Neural cell (in vitro differentiated cells): ENCODE data around the gene ALDH16A1. TPM values are rescaled to one million over a fixed set of nuclear protein-coding genes. Genes with fewer than 3 reads are reported as not detected.
A peak's percentile ranks its signal among the peaks of the same experiment; 100 is the strongest.

Source experiments
- H2AFZ ChIP-seq: fragments of 200-600, 300-800 bp; sonication (generic), shearing (Covaris generic); 2 replicates; pipeline ENCODE4 v1.6.0; 2014; ENCODE audit warnings: low read depth, mild to moderate bottlenecking, antibody characterized with exemption, low read length, moderate library complexity
- H3F3A ChIP-seq: fragments of 200-600 bp; shearing (Covaris generic); 2 replicates; pipeline ENCODE4 v1.6.1; 2016; ENCODE audit warnings: mild to moderate bottlenecking, moderate library complexity, mixed read lengths, antibody characterized with exemption, low read length; ENCODE audit not compliant: insufficient read depth, poor library complexity, severe bottlenecking
- H3K27ac ChIP-seq: fragments of 200-600, 300-800 bp; sonication (generic), shearing (Covaris generic); 2 replicates; pipeline ENCODE4 v1.5.1; 2014; ENCODE audit warnings: mild to moderate bottlenecking, low read length, moderate library complexity
- H3K27me3 ChIP-seq: fragments of 300-800, 200-600 bp; sonication (generic), shearing (Covaris generic); 2 replicates; pipeline ENCODE4 v1.6.0; 2014; ENCODE audit warnings: mild to moderate bottlenecking, low read depth, low read length, moderate library complexity; ENCODE audit not compliant: insufficient read depth
- H3K36me3 ChIP-seq: fragments of 300-800, 200-600 bp; sonication (generic), shearing (Covaris generic); 2 replicates; pipeline ENCODE4 v1.5.1; 2014; ENCODE audit warnings: mild to moderate bottlenecking, antibody characterized with exemption, low read length, moderate library complexity; ENCODE audit not compliant: insufficient read depth
- H3K4me2 ChIP-seq: fragments of 300-800, 200-600 bp; sonication (generic), shearing (Covaris generic); 2 replicates; pipeline ENCODE4 v1.6.0; 2014; ENCODE audit warnings: mild to moderate bottlenecking, low read length
- H3K4me3 ChIP-seq: fragments of 300-800, 200-600 bp; sonication (generic), shearing (Covaris generic); 2 replicates; pipeline ENCODE4 v1.5.1; 2014; ENCODE audit warnings: mild to moderate bottlenecking, low read length, moderate library complexity
- H3K79me2 ChIP-seq: fragments of 200-600 bp; shearing (Covaris generic); replicated peaks from 2 replicates; pipeline ENCODE4 v1.6.0; 2014; ENCODE audit warnings: mild to moderate bottlenecking, low read length, moderate library complexity; ENCODE audit not compliant: insufficient read depth
- H3K9ac ChIP-seq: fragments of 300-800, 200-600 bp; sonication (generic), shearing (Covaris generic); 2 replicates; pipeline ENCODE4 v1.6.1; 2016; ENCODE audit warnings: mild to moderate bottlenecking, low read length, mixed read lengths
- H3K9me2 ChIP-seq: fragments of 200-600 bp; shearing (Covaris generic); 2 replicates; pipeline ENCODE4 v1.6.1; 2016; ENCODE audit warnings: mild to moderate bottlenecking, low read length, mixed read lengths; ENCODE audit not compliant: insufficient read depth
- H3K9me3 ChIP-seq: fragments of 200-600, 300-800 bp; sonication (generic), shearing (Covaris generic); 2 replicates; pipeline ENCODE4 v1.6.1; 2016; ENCODE audit warnings: mild to moderate bottlenecking, mixed run types, low read length, moderate library complexity, mixed read lengths
- H4K20me1 ChIP-seq: fragments of 200-600 bp; shearing (Covaris generic); 2 replicates; pipeline ENCODE4 v1.6.1; 2016; ENCODE audit warnings: mild to moderate bottlenecking, mixed run types; ENCODE audit not compliant: insufficient read depth
- EP300 ChIP-seq: fragments of 450-650 bp; conservative IDR thresholded peaks from 2 replicates; pipeline ENCODE4 v1.6.1; 2014; ENCODE audit warnings: antibody characterized with exemption, mild to moderate bottlenecking, moderate library complexity; ENCODE audit not compliant: poor library complexity, severe bottlenecking
- EZH2 ChIP-seq: fragments of 200-600, 300-800 bp; shearing (Covaris generic), sonication (generic); IDR thresholded peaks from 2 replicates; pipeline ENCODE4 v1.6.1; 2014; ENCODE audit warnings: antibody characterized with exemption, low read length, borderline replicate concordance, mild to moderate bottlenecking; ENCODE audit not compliant: insufficient read depth, poor library complexity, severe bottlenecking
- MXI1 ChIP-seq: fragments of 450-650 bp; conservative IDR thresholded peaks from 2 replicates; pipeline ENCODE4 v1.6.1; 2014; ENCODE audit warnings: antibody characterized with exemption, mild to moderate bottlenecking; ENCODE audit not compliant: poor library complexity, severe bottlenecking
- POLR2AphosphoS5 ChIP-seq: IDR thresholded peaks from 2 replicates; pipeline ENCODE4 v1.6.1; 2012
- RAD21 ChIP-seq: fragments of 450-650 bp; conservative IDR thresholded peaks from 2 replicates; pipeline ENCODE4 v1.6.1; 2014; ENCODE audit warnings: antibody characterized with exemption, mild to moderate bottlenecking, moderate library complexity
- REST ChIP-seq: IDR thresholded peaks from 2 replicates; pipeline ENCODE4 v1.6.1; 2012; ENCODE audit warnings: borderline replicate concordance
- SMC3 ChIP-seq: fragments of 450-650 bp; conservative IDR thresholded peaks from 2 replicates; pipeline ENCODE4 v1.6.1; 2014; ENCODE audit warnings: antibody characterized with exemption, mild to moderate bottlenecking, moderate library complexity; ENCODE audit not compliant: poor library complexity
- TAF1 ChIP-seq: IDR thresholded peaks from 2 replicates; pipeline ENCODE4 v1.6.1; 2012; ENCODE audit warnings: low read depth
- polyA plus RNA-seq: library from polyadenylated mRNA; depleted of rRNA; stranded (reverse); fragments of >200 nt; gene quantifications from 2 replicates; pipeline ENCODE4 v1.2.3, GENCODE V29; 2014
- TF ChIP-seq, protein P1 (sequence below): fragments of 450-650 bp; IDR thresholded peaks from 2 replicates; pipeline ENCODE4 v1.5.1; 2014; ENCODE audit warnings: antibody characterized with exemption, mild to moderate bottlenecking, moderate library complexity; ENCODE audit not compliant: poor library complexity, severe bottlenecking

The ALDH16A1 gene
- polyA plus RNA-seq, 1 donor from 2014 or later, result 13.5 TPM

DNA sequence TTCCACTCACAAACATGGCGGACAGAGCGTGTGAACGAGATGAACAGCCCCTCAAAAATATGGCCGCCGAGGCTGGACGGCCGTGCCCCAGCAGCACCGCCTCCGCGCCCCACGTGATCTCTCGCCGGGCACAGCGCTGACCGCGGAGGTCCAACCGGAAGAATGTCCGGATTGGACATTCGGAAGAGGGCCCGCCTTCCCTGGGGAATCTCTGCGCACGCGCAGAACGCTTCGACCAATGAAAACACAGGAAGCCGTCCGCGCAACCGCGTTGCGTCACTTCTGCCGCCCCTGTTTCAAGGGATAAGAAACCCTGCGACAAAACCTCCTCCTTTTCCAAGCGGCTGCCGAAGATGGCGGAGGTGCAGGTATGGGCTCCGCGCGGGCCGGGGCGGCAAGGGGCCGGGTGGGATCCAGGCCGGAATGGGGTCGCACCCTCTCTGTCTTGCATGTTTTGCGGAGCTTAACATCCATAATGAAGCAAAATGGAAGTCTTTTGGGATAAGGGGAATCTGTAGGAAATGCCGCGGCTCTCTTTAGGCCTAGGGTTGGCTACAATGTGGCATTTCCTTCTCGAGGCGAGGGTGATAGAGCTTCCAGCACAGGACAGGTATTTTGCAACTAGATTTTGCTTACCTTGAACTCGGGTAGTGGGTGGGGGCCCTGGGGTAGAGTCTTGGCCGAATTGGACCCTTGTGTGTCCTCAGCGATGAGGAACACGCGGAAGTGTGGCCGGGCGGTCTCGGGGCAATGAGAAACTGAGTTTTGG is 34.4 kb downstream of the ALDH16A1 start, which contains the start of gene RPL13A:
Gene RPL13A, plus strand, starts transcription at position 332 of the 769 bp plus-strand sequence. Its CDS starts 22 bp downstream, at position 354.
- Histone ChIP-seq H3K36me3 (no peaks in the 10 kb centered on the region), H4K20me1 (peaks cover 11% of the 10 kb centered on the region), H3K27ac (peak within 1 kb of the TSS; percentile 95), H3K9me3 (no peaks in the 10 kb centered on the region), H3F3A (no peaks in the 10 kb centered on the region), H3K27me3 (no peaks in the 10 kb centered on the region), H2AFZ (peak within 1 kb of the TSS; percentile 46), H3K79me2 (peaks cover 28% of the 10 kb centered on the region), H3K4me2 (peak within 1 kb of the TSS; percentile 83), H3K9ac (peak within 1 kb of the TSS; percentile 99), H3K4me3 (peak within 1 kb of the TSS; percentile 97), H3K9me2 (no peaks in the 10 kb centered on the region)
- peak; percentile 98 for TF ChIP-seq REST
- TF ChIP-seq EZH2, result no peak
- peak; percentile 85 for TF ChIP-seq MXI1
- peak; percentile 71 for TF ChIP-seq EP300
- TF ChIP-seq TAF1, result peak; percentile 99
- TF ChIP-seq, protein P1, sequence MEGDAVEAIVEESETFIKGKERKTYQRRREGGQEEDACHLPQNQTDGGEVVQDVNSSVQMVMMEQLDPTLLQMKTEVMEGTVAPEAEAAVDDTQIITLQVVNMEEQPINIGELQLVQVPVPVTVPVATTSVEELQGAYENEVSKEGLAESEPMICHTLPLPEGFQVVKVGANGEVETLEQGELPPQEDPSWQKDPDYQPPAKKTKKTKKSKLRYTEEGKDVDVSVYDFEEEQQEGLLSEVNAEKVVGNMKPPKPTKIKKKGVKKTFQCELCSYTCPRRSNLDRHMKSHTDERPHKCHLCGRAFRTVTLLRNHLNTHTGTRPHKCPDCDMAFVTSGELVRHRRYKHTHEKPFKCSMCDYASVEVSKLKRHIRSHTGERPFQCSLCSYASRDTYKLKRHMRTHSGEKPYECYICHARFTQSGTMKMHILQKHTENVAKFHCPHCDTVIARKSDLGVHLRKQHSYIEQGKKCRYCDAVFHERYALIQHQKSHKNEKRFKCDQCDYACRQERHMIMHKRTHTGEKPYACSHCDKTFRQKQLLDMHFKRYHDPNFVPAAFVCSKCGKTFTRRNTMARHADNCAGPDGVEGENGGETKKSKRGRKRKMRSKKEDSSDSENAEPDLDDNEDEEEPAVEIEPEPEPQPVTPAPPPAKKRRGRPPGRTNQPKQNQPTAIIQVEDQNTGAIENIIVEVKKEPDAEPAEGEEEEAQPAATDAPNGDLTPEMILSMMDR, result peak; percentile 51
- peak; percentile 100 for TF ChIP-seq POLR2AphosphoS5
- no peak for TF ChIP-seq RAD21
- no peak for TF ChIP-seq SMC3

GRCh38 chr19:49488046-49488862 is 35.2 kb downstream of the ALDH16A1 start:
- Histone ChIP-seq H3K9me3 (no peaks in the 10 kb centered on the region), H3K27ac (peak overlapping the region; percentile 95), H3K9me2 (no peaks in the 10 kb centered on the region), H2AFZ (no peak overlapping the region), H4K20me1 (peaks cover 11% of the 10 kb centered on the region), H3K9ac (peak overlapping the region; percentile 99), H3K4me3 (peak overlapping the region; percentile 97), H3K36me3 (no peaks in the 10 kb centered on the region), H3K27me3 (no peaks in the 10 kb centered on the region), H3K79me2 (peaks cover 28% of the 10 kb centered on the region), H3K4me2 (peak overlapping the region; percentile 83), H3F3A (no peaks in the 10 kb centered on the region)
- TF ChIP-seq REST (no peak), MXI1 (no peak), EP300 (no peak), SMC3 (no peak), RAD21 (no peak), POLR2AphosphoS5 (no peak), TAF1 (no peak), EZH2 (no peak)
- TF ChIP-seq, protein P1, result no peak
